ENCODE measurements around the gene C2orf78.

The C2orf78 gene

DNA sequence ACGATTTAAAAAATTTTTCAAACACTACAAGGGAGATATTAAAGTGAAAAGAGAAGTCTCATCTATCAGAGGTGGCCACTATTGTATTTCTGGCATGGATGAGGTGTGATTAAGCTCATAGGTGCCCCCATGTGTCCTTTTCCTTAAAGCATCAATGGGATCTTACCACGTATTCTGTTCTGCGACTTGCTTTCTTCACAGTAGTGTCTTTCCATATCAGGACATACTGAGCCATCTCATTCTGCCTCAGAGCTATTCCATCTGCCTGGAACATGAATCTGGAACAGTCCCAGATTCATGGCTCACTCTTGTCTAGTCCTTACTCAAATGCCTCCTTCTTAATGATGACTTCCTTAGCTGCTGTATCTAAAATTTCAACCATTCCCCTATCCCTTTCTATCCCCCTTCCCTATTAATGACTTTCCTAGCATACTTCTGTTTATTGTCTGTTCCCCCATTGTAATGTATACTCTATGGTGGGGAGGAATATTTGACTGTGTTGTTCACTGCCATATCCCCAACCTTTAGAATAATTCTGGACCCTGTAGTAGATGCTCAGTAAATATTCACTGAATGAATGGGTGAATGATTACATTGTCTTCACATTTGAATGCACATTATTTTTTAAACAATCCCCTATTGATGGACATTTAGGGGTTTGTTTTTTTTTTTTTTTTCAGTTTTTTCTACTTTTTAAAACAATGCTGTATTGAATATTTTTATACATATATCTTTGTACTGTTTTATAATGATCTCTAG is 55.8 kb downstream of the C2orf78 start:
- TF ChIP-seq, protein P1, sequence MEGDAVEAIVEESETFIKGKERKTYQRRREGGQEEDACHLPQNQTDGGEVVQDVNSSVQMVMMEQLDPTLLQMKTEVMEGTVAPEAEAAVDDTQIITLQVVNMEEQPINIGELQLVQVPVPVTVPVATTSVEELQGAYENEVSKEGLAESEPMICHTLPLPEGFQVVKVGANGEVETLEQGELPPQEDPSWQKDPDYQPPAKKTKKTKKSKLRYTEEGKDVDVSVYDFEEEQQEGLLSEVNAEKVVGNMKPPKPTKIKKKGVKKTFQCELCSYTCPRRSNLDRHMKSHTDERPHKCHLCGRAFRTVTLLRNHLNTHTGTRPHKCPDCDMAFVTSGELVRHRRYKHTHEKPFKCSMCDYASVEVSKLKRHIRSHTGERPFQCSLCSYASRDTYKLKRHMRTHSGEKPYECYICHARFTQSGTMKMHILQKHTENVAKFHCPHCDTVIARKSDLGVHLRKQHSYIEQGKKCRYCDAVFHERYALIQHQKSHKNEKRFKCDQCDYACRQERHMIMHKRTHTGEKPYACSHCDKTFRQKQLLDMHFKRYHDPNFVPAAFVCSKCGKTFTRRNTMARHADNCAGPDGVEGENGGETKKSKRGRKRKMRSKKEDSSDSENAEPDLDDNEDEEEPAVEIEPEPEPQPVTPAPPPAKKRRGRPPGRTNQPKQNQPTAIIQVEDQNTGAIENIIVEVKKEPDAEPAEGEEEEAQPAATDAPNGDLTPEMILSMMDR (IDR thresholded peaks at IDR 0.05; ENCODE audit: insufficient read depth, missing control alignments): no peak
- FAIRE-seq (no peak), DNase-seq (ENCODE audit: insufficient read length, low spot score) (no peak)

DNA sequence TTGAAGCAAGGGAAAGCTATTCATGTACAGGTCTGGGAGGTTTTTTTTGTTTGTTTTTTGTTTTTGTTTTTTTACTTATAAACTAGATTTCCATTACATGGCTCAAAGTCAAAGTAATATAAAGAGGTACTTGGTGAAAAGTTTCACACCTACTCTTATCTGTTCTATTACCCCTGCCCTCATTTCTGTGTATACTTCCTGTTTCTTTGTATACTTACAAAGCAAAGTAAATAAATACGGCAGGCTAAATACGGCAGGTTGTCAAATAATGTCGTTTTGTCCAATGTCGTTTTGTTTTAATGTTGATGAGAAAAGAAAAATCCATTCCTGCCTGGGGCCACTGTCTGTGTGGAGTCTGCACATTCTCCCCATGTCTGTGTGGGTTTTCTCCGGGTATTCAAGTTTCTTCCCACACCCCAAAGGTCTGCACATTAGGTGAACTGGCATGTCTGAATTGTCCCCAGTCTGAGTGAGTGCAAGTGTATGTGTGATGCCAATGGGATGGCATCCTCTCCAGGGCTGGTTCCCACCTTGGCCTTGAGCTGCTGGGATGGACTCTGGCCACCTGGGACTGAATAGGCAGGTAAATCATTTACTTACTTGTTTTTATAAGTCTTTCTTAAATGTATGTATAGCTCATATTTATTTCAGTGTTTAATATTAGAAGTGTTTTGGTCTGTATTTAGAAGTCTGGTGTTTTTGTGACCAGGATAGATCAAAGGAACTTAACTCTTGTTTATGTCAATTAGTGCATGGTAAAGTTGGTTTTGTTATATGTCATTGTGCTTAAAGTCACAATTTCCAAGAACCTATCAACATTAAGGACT is 58.1 kb downstream of the C2orf78 start:
- TF ChIP-seq, protein P1 (IDR thresholded peaks at IDR 0.05; ENCODE audit: insufficient read depth, missing control alignments): no peak
- FAIRE-seq: no peak
- no peak for DNase-seq (ENCODE audit: insufficient read length, low spot score)

DNA sequence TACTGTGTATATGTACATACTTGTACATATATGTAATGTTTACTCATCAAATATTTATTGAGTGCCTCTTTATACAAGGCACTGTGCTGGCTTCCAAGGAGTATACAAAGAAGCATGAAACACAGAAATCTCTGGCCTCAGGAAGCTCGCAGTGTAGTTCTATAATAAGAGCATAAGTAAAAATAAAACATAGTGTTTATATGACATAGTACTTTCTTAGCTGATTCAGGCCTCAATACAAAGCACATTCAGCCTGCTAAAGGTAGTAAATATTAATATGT is 58.7 kb downstream of the C2orf78 start:
- no peak for FAIRE-seq
- DNase-seq (ENCODE audit: insufficient read length, low spot score): no peak
- TF ChIP-seq, protein P1 (IDR thresholded peaks at IDR 0.05; ENCODE audit: insufficient read depth, missing control alignments): no peak

DNA sequence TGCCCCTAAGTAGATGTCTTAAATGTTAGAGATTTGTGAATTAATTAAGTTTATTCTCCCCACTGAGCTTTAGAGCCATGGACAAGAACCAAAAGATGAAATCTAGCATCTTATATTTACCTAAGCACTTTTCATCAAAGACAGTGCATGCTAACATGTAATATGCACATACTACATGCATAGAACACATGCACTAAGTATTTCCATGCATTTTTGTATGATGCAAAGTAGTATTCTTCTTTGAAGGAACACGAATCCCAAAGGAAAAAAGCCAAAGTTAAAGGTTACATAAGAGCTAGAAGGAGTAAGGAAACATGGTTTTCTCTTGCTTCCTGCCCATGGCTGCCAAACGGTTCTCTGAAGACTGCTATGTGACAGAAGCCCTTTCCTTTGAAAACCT is 60.1 kb downstream of the C2orf78 start:
- TF ChIP-seq, protein P1 (IDR thresholded peaks at IDR 0.05; ENCODE audit: insufficient read depth, missing control alignments): no peak
- no peak for FAIRE-seq
- DNase-seq (ENCODE audit: insufficient read length, low spot score): no peak

DNA sequence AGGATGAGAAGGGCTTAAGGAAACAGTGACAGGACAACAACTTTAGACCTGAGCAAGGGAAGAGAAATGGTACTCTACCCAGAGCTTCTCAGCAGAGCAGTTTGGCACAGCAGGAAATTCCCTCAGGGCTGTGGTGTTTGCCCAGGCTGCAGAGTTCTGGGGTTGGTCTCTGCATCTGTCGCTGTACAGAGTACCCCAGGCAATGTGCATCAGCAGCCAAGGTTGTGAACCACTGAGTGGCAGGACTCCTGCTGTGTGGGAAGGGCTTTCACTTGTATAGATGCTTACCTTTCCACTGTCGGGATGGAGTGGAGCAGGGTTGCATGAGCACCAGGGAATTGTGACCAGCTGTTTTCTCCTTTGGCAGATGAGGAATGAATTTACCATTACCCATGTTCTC is 66.0 kb downstream of the C2orf78 start:
- TF ChIP-seq, protein P1 (IDR thresholded peaks at IDR 0.05; ENCODE audit: insufficient read depth, missing control alignments): no peak
- no peak for FAIRE-seq
- no peak for DNase-seq (ENCODE audit: insufficient read length, low spot score)

DNA sequence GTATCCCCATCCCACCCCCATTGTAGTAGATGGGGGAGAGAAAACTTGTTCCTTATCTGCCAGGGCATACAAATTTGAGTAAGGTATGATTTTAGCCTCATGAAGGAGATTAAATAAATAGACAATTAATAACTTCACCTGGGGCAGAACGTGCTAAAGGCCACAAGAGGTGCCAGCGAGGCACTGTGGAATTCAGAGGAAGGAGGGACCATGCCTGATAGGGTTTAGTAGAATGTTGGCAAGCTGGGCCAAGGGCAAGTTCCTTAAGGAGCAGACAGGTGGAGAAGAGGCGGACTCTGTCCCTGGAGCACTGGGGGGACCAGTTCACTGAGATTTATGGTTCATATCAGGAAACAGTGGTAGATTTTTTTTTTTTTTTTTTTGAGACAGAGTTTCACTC is 67.3 kb downstream of the C2orf78 start:
- TF ChIP-seq, protein P1 (IDR thresholded peaks at IDR 0.05; ENCODE audit: insufficient read depth, missing control alignments): peak; percentile 19
- DNase-seq (ENCODE audit: insufficient read length, low spot score): no peak
- no peak for FAIRE-seq

DNA sequence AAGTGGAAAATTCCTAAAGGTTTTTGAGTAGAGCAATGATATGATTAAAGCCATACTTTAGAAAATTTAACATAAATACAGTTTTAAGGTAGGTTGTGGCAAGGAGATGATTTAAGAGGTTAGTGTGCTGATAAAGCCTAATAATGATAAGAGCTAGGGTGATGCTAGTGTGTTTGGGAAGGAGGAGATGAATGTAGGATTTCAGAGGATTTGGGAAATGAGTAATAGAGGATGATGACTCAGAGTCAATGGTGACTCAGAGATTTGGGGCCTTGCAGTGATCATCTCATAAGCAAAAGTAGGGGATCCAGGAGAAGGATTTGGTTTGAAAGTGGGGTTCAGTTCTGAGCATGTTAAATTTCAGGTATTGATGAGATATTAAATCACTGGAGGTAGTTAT is 68.0 kb downstream of the C2orf78 start:
- DNase-seq (ENCODE audit: insufficient read length, low spot score) (no peak), FAIRE-seq (no peak)
- TF ChIP-seq, protein P1 (IDR thresholded peaks at IDR 0.05; ENCODE audit: insufficient read depth, missing control alignments): no peak
